ENCODE data around the gene PTPRD.

The PTPRD gene

DNA sequence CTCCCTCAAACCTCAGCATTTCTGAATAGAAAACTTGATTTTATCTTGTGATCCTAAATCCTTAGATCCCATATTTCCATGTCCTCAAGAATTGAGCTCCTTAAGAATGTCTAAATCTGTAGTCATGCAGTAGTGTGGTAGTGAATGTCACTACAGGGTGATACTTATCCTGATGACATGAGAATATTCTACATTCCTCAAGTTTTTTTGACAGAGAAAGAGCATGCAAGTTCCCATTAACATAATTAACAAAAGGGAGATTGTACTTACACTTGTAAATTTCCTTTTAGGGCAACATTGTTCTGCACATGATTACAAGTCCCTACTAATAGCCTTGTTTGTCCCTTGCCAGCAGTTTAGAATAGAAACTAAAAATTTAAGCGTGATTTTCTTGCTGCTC lies 352.3 kb downstream of the PTPRD start:
- no peak for DNase-seq

DNA sequence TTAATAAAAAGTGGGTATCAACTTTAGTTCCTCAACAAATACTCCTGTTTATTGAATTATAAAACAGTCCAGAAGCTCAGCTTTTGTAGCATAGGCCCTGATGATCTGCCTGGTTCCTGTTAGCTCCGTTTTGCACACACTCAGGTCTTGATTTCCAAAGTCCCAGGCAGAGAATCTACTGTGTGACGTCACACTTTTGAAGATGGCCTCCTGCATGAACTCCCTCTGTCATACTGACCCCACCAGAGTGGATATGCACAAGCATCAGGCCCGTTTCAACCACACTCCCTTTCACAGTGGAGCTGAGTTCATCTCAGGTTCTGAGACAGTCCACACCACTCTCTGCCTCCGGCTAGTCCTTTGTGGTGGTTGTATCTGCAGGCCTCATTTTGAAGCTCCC lies 353.1 kb downstream of the PTPRD start:
- no peak for DNase-seq

DNA sequence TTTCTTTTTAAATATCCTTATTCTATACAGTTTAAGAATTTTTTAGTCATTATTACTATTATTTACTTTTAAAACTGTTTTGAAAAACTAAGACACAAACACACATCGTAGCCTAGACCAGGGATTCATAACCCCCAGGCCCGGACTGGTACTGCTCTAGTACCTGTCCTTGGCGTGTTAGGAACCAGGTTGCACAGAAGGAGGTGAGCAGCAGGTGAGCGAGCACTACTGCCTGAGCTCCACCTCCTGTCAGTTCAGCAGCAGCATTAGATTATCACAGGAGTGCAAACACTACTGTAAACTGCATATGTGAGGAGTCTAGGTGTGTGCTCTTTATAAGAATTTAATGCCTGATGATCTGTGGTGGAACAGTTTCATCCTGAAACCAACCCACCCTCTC lies 357.0 kb downstream of the PTPRD start:
- DNase-seq: no peak

DNA sequence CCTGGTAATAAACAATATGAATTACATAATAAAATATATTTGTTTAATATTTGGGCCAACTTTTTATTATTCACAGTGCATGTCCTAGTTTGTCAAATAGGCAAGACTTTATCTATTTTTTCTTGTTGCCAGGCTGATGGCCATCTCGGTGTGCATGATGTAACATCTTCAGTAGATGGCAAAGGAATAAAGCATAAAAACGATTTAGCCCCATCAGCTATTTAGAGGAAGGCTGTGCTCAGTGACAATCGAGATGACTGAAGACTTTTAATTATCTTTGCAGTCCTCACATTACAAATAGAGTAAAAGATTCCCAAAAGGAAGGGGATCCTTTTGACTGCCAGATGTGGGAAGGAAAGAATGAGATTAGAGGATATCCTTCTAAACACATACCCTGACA lies 358.5 kb downstream of the PTPRD start:
- DNase-seq: no peak

DNA sequence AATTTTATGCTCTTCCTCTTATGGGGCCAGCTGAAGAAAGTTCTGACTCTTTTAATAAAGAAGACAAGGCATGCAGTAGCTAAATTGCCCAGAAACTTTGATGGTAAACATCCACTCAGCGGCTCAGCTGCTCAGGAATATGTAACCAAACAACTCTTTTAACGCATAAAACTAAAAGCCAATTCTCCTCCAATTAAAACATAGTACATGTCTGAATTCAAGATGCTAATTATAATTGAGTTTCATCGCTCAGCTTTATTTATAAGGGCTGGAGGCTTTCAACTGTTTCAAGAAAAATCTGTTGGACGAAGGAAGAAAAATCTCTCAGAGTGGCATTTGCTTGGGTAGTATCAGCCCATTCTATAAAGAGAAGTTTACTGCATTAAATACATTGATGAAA lies 359.5 kb downstream of the PTPRD start:
- no peak for DNase-seq

DNA sequence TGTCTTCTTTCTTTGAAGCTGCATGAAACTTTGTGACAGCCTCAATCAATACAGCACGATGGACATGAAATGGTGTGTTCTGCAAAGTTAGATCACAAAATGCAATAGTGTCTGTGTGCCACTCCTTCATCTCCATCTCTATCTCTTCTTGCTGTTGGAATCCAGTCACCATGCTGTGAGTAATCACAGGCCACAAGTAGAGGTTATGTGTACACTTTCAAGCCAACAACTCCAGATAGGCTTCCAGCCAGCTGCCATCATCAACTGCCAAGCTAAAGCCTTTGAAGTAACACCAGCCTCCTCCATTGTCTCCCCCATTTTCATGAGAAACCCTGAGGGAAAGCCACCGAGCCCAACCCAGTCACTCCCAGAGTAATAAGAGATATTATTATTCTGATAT lies 360.6 kb downstream of the PTPRD start:
- DNase-seq: no peak

DNA sequence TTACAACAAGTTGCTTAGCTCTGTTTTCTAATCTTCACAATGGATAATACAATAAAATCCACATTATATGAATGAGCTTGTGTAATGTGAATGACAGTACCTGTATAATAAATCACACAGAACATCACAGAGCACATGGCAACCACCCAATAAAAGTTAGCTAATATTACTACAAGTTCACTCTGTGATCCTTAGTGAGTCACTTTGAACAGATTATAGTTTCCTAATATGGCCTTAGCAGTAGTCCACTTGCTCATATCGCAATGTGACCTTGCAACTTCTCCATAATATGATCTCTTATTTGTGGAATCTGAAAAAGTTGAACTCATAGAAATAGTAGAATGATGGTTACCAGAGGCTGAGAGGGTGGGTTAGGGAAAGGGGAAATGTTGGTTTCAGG lies 361.3 kb downstream of the PTPRD start:
- DNase-seq: no peak

DNA sequence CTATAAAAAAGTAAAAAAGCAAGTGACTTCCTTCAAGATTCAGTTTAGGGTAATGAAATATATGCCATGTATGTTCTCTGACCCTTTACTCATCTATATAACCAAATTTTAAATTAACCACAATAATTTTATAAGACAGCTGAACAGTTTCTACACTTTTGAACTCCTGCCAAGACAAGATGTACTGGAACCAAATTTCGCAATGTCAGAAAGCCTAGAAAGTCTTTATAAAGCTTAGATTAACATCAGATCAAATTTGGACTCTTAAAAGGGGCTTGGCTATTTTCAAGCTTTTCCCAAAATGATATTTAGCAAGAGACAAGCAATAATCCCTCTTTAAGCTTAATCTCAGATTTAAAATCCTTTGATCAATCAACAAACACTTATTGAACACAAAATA lies 362.6 kb downstream of the PTPRD start:
- no peak for DNase-seq

DNA sequence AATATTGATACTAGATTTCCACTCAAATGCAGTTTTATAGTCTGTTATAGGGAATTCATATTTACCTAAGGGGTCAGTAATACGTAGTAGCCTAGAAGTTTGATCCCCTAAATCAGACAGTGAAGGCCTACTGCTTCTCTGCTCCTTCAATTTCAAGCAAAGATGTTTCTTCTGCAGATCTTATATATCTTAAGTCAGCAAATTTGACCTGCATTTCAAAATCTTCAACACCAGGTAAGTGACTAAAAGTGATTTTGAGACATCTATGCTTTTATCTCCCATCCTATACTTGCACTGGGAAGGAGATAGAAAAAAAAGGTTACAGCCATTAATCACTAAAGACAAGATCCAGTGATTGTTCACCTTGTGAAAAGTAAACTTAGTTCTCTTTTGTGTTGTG lies 363.9 kb downstream of the PTPRD start:
- no peak for DNase-seq

DNA sequence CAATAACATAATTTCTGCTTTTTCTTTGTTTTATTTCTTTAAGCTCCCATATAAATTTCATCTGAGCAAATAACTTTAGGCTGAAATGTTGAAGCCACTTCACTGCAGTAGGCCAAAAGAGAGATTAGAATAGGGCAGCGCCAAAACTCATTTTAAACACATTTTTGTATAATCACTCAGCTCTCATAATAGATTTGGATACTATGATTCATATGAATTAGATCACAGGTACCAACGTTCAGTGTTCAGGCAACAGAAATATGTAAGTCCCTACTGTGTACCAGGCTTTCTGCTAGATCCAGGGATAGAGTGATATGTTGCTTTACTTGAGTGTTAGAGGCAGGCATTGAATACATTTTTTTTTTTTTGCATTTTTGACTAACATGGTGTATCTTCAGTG lies 370.5 kb downstream of the PTPRD start:
- DNase-seq: no peak

DNA sequence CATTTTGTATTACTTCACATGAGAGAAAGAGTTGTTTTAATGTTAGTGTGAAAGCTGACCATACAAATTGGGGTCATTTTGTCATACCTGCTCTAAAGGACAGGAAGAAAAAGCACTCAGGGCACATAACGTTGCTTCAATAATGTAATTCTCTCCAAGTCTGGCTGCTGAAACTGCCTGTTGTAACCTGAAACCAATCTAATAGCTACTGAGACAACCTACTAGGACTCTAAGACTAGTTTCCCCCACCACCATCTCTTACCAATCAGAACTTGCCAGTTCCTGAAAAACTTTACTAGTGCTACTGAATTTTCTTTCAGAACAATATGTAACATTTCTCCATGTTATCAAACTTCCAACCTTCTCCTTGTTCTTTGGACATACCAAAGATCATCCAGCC lies 374.7 kb downstream of the PTPRD start:
- no peak for DNase-seq

DNA sequence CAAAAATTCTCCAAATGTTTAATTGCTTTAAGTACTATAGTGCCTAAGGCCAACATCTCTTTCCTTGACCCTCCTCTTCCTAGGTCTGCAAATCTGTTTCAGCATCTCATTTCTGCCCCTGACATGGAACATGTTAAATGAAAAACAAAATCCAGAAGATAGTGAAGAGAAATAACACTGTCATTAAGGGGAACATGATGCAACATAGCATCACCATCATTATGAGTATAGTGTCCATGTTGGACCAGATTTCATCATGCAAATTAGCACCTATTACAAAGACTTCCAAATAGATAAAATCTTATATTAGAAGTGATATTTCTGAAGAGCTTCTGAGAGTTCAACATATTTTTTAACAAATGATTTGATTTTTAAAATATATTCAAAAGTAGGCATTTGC lies 375.2 kb downstream of the PTPRD start:
- DNase-seq: no peak

DNA sequence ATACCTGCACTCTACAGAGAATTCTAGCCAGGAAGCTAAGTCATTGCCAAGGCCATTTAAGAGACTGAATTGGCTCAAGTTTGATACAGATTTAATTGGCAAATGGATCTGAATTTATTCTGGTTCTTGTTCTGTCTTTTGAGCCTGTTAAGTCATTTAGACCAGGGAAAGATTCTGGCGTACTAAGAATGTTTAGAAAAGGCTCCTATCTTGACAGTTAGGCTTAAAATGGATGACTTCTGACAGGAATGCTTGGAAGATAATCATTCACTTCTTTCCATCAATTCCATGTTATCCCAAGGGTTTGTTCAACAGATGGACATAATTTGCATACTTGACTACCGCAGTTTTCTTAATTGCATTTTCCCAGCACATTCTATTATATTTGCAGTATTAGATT lies 376.6 kb downstream of the PTPRD start:
- DNase-seq: no peak

DNA sequence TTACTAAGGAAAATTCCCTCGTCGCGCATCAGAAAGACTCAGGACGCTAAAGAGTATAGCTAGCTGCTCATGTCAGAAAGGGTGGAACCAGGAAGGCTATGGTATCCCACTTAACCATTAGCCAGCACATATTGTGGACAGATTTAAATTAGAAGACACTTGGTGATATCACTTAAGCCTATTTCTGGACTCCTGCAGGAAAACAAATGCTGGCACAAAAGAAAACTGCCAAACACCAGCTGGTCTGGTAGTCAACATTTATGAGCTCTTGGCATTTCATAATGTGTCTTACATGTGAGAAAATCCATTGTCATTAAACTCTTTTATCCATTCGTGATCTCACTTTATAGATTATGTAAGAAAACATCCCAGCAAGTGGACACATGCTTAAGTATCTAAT lies 377.4 kb downstream of the PTPRD start:
- no peak for DNase-seq

DNA sequence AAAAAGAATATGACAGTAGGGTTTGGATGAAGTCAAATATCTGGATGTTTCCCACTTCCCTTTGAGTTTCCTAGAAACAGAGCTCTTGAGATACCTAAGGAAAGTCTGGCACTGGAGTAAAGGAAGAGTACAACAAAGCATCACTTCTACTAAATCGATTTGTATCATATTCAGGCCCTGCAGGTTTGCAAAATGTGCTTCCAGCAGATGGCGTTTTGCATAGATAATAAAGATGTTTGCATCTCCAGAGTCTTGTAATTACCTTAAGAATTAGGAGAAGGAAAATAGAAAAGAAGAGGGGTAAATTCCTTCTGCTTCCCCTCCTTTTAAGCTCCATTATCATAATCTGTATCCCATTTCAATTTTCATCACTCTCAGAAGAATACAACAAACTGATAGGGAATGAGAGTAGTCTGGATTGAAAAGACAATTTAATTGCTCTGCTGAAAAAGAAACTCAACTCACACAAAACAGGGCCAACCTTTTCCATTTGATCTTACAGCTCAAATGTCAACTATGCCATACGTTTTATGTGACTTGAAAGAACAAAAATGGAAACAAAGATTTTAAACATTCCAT lies 380.4 kb downstream of the PTPRD start:
- no peak for DNase-seq

DNA sequence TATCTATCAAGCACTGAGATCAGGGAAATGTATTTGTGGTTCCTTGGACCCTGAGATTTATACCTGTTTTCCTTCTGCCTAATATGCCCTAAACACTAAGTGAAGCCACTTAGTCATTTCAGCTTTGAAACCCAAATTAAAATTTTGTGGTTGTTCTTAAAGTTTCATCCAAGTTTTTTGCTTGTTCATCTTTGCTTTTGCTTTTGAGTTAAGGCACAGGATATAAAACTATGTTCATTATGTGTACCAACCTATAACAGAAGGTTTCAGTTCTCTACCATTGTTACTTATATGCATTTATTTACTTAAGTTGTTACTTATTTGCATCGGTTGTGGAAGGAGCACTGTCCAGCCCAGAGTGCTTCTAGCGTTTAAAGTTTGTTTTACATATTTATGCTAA lies 382.3 kb downstream of the PTPRD start:
- no peak for DNase-seq

DNA sequence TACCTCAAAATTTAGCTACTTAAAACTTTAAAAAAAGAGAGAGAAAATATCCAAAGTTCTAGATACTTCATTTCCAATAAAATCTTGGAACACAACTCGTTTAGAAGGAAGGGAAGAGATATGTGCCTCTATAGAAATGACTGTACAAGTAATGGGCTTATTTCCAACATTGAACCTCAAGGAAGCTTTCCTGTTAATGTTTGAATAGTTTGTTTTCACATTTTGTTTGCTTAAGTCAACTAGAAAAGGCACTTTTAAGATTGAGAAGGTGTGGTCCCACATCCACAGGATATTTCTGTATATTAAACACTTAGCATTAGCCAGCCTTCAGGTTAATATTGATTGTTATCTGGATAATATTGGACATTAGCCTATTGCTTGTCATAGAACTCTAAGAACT lies 384.7 kb downstream of the PTPRD start:
- no peak for DNase-seq

DNA sequence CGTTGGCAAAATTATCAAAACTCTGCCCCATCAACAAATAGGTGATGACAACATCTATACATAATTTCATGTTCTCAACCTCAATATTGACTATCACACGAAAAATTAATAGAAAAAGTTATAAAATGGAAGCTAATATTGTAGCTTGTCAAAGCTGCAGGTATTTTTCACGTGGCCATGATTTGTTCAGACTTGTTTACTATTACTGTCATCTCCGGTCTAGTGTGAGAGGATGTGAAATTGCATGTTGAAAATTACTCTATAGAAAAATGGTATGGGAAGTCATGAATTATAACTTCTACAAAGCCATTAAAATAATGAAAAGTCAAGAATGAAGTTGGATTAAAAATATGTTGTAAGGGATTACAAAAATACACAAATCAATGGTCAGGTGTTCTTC lies 385.8 kb downstream of the PTPRD start:
- no peak for DNase-seq

DNA sequence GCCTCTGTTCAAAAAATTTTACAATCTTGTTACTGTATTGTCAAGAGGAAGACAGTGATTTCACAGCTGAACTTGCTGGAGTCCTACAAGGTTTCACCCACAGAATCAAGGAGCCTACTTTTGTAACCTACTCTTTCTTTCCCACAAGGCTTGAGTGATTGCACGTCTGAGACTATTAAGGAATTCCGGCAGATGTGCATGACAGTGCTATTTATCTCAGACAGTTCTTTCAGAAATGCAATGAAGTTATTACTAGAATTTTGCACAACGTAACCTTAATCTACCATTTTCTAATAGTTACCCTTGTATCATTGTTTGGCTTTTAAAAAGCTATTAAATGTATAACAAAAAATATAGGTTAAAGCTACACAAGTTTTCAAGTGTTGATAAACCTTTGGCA lies 400.1 kb downstream of the PTPRD start:
- DNase-seq: no peak

DNA sequence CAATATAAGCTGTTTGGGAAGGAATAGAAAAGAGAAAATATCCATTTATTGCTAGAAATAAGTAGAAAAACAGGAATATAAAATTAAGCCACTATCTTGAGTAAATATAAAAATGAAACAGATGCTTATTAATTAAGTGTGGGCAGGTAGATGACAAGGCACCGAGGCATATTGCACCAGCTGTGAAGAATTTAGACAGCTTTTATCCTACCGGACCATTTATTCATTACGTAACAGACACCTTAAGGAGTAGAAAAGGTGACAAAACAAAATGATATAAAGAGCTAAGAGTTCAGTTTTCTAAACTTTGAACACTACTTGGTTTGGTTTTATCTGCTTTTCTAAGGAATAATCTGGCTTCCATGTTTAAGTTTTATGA lies 404.1 kb downstream of the PTPRD start:
- DNase-seq: no peak

DNA sequence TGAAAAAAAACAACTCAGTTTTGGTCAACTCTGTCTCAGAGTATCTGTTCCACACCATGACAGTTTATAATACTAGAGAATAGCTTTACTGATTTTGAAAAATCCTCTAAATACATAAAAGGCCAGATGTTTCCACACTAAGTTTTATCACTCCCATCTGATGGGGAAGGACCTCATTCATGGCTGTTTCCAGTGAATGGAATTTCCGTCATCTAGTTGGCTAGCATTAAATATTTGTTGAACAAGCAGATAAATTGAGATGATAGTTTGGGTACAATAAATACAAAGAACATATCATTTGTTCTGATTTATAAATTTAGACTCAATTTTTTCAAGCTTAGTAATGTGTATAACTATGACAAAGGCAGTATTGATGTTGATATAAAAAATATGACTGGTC lies 408.5 kb downstream of the PTPRD start:
- DNase-seq: no peak

DNA sequence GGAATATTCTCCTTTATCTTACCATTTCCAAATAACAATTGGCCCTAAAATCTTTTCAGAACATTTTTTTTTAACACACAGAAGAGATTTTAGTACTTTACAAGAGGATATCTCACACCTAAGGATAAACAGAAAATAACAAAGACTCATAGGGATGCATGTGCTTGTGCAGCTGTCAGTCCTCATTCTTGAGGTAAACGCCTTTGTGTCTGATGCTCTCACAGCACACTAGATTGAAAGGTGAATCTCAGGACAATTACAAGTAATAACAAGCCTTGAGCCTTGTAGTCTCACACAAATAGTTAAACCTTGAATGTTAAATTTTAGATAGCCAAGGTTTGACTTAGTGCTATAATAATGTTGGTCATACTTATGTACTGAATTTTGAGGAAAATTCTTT lies 439.2 kb downstream of the PTPRD start:
- no peak for DNase-seq

DNA sequence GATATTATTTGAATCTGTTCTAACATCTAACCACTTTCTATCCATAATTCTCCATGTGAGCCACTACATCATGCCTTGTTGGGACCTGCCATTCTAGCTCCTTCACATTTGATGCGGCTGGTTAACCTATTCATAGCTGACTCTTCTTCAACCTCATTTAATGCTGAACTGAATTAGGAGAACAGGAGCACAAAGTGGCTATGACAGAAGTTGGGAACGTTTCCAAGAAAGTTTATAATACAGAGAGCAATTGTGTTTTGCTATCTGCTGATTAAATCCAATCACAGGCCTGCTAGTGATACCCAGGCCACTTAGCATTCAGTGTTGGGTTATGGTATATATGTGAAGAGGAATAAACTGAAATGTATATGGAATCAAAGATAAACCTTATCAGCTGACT lies 440.3 kb downstream of the PTPRD start:
- DNase-seq: no peak

DNA sequence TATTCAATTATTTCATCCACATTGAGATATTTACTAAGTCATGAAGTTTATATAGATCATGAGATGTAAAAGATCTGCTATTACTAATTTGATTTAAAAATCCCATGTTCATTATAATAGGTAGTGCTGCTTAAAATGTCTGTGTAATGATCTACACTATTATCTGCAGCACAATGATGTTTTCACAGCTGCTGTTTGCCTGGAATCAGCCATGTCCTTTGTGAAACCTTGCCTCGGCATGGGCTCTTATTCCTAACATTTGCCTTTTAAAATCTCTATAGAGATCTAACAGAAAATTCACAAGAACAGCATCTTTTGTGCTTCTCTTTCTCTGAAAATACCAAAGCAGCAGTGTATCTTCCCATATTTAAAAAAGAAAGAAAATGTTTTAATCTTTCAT lies 444.6 kb downstream of the PTPRD start:
- no peak for DNase-seq

DNA sequence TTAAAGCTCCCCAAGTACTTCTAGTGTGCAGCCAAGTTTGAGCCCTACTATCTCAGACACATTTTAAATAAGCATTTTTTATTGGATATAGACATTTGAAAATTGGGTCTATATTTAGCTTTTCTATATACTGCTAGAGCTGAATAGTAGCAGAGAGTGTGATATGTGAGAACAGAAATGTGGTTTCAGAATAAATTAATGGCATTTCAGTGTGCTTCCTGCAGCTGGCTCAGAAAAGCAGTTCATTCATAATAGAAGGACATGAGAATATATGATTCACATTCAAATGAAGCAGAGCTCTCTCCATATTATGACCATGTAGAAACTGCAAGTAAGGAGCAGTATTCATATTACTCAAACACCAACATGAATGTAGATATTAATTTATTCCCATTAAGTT lies 464.0 kb downstream of the PTPRD start:
- no peak for DNase-seq

Measured in activated naive CD4-positive, alpha-beta T cell treated with anti-CD3 and anti-CD28 coated beads, Interleukin-2, amount 50 U/mL, for 16 hours (primary cell).